Smooth muscle cell (in vitro differentiated cells): ENCODE data around the gene NECAB3. TPM values are rescaled to one million over a fixed set of nuclear protein-coding genes. Genes with fewer than 3 reads are reported as not detected.

Experiments used
- DNase-seq: peaks from one replicate; lab custom pipeline; 2025; ENCODE audit not compliant: unreplicated experiment; lab: John Stamatoyannopoulos, UW
- H2AFZ ChIP-seq: fragments of 200-600 bp; sonication (generic); 2 replicates; pipeline ENCODE4 v1.6.0; 2016; ENCODE audit warnings: antibody characterized with exemption, low read depth, mild to moderate bottlenecking
- H3F3A ChIP-seq: fragments of 200-600 bp; sonication (generic); 2 replicates; pipeline ENCODE4 v1.6.0; 2017; ENCODE audit warnings: antibody characterized with exemption, low read depth
- H3K27ac ChIP-seq: fragments of 200-600 bp; sonication (generic); 2 replicates; pipeline ENCODE4 v1.5.1; 2016; ENCODE audit warnings: low read depth, mild to moderate bottlenecking
- H3K27me3 ChIP-seq: fragments of 200-600 bp; sonication (generic); 2 replicates; pipeline ENCODE4 v1.6.1; 2016; ENCODE audit warnings: low read depth, mild to moderate bottlenecking
- H3K36me3 ChIP-seq: fragments of 200-600 bp; sonication (generic); 2 replicates; pipeline ENCODE4 v1.5.1; 2016; ENCODE audit warnings: low read depth
- H3K4me1 ChIP-seq: fragments of 200-600 bp; sonication (generic); 2 replicates; pipeline ENCODE4 v1.5.1; 2016; ENCODE audit warnings: low read depth
- H3K4me2 ChIP-seq: fragments of 200-600 bp; sonication (generic); 2 replicates; pipeline ENCODE4 v1.6.0; 2016; ENCODE audit warnings: mild to moderate bottlenecking
- H3K4me3 ChIP-seq: fragments of 200-600 bp; sonication (generic); 2 replicates; pipeline ENCODE4 v1.5.1; 2016; ENCODE audit warnings: mild to moderate bottlenecking
- H3K79me2 ChIP-seq: fragments of 200-600 bp; sonication (generic); 2 replicates; pipeline ENCODE4 v1.6.0; 2016; ENCODE audit warnings: low read depth, mild to moderate bottlenecking
- H3K9ac ChIP-seq: fragments of 200-600 bp; sonication (generic); 2 replicates; pipeline ENCODE4 v1.6.0; 2016; ENCODE audit warnings: low read depth
- H3K9me3 ChIP-seq: fragments of 200-600 bp; sonication (generic); replicated peaks from 2 replicates; pipeline ENCODE4 v1.5.1; 2016; ENCODE audit warnings: low read depth
- H4K20me1 ChIP-seq: fragments of 200-600 bp; sonication (generic); 2 replicates; pipeline ENCODE4 v1.6.0; 2016; ENCODE audit warnings: low read depth
- CTCF ChIP-seq: fragments of 200-600 bp; sonication (generic); IDR thresholded peaks from 2 replicates; pipeline ENCODE4 v1.5.1; 2017; ENCODE audit warnings: borderline replicate concordance, mild to moderate bottlenecking, antibody characterized with exemption; ENCODE audit not compliant: insufficient read depth, poor library complexity, severe bottlenecking
- WGBS: methylation state at CpG from one replicate; pipeline ENCODE4 v1.1.7; 2016; ENCODE audit warnings: low lambda C conversion rate; 5-methylcytosine and 5-hydroxymethylcytosine counted together
- polyA plus RNA-seq: library from polyadenylated mRNA; unstranded; fragments of >200 nt; fragmentation: Nextera tagmentation; extraction: Ambion mirVana; gene quantifications from 2 replicates; pipeline ENCODE4 v1.2.1, GENCODE V29; 2016
- total RNA-seq: library from RNA; depleted of rRNA; stranded (reverse); fragments of >200 nt; gene quantifications from 2 replicates; pipeline ENCODE4 v1.2.3, GENCODE V29; 2014

Gene NECAB3
- total and polyA plus RNA-seq, 2 experiments from 2014 or later, result 20.3 to 25.8 TPM

- H3K4me3 ChIP-seq, result no peak overlapping the region
- no peak overlapping the region for H3K27ac ChIP-seq
- DNase-seq, result no peak
- H3F3A ChIP-seq, result peaks cover 19% of the 10 kb centered on the region
- H2AFZ ChIP-seq, result no peak overlapping the region
- no peak for TF ChIP-seq CTCF
- H3K9ac ChIP-seq, result no peak overlapping the region
- H3K79me2 ChIP-seq, result no peaks in the 10 kb centered on the region
- H3K27me3 ChIP-seq, result no peaks in the 10 kb centered on the region
- H4K20me1 ChIP-seq, result no peaks in the 10 kb centered on the region
- H3K4me2 ChIP-seq, result no peak overlapping the region
- no peaks in the 10 kb centered on the region for H3K36me3 ChIP-seq
- H3K4me1 ChIP-seq, result peaks cover 12% of the 10 kb centered on the region
- WGBS, result 90% methylated on average over 5 of the region's 5 CpGs
- no peaks in the 10 kb centered on the region for H3K9me3 ChIP-seq
Measured at GRCh38 chr20:33693289-33693688, 19.1 kb upstream of the NECAB3 start.

GRCh38 chr20:33689973-33690372 is 15.7 kb upstream of the NECAB3 start:
- Histone ChIP-seq H3K4me1 (peaks cover 14% of the 10 kb centered on the region), H3K27ac (peak overlapping the region; percentile 30), H2AFZ (no peak overlapping the region), H3K27me3 (no peaks in the 10 kb centered on the region), H3K4me3 (no peak overlapping the region), H3K36me3 (no peaks in the 10 kb centered on the region), H3K79me2 (peaks cover 4% of the 10 kb centered on the region), H3F3A (peaks cover 27% of the 10 kb centered on the region), H3K4me2 (peak overlapping the region; percentile 17), H4K20me1 (no peaks in the 10 kb centered on the region), H3K9me3 (no peaks in the 10 kb centered on the region), H3K9ac (no peak overlapping the region)
- no peak for DNase-seq
- WGBS, result 12% methylated on average over 4 of the region's 4 CpGs
- no peak for TF ChIP-seq CTCF

GRCh38 chr20:33689493-33689892 is 15.3 kb upstream of the NECAB3 start:
- TF ChIP-seq CTCF, result no peak
- no peak for DNase-seq
- H3K9ac ChIP-seq, result no peak overlapping the region
- no peaks in the 10 kb centered on the region for H3K36me3 ChIP-seq
- H3K4me3 ChIP-seq, result no peak overlapping the region
- no peaks in the 10 kb centered on the region for H3K27me3 ChIP-seq
- no peaks in the 10 kb centered on the region for H3K9me3 ChIP-seq
- H4K20me1 ChIP-seq, result no peaks in the 10 kb centered on the region
- H3K4me2 ChIP-seq, result peak overlapping the region; percentile 17
- peaks cover 12% of the 10 kb centered on the region for H3K4me1 ChIP-seq
- H3F3A ChIP-seq, result peaks cover 27% of the 10 kb centered on the region
- H2AFZ ChIP-seq, result no peak overlapping the region
- H3K27ac ChIP-seq, result peak overlapping the region; percentile 30
- H3K79me2 ChIP-seq, result peaks cover 4% of the 10 kb centered on the region
- 97% methylated on average over 1 of the region's 1 CpG for WGBS

- no peaks in the 10 kb centered on the region for H3K9me3 ChIP-seq
- no peak overlapping the region for H3K4me2 ChIP-seq
- no peaks in the 10 kb centered on the region for H3K36me3 ChIP-seq
- TF ChIP-seq CTCF, result no peak
- DNase-seq, result no peak
- H3K27me3 ChIP-seq, result no peaks in the 10 kb centered on the region
- no peak overlapping the region for H3K4me3 ChIP-seq
- H3F3A ChIP-seq, result peaks cover 27% of the 10 kb centered on the region
- peaks cover 8% of the 10 kb centered on the region for H3K79me2 ChIP-seq
- H3K9ac ChIP-seq, result no peak overlapping the region
- peaks cover 8% of the 10 kb centered on the region for H3K4me1 ChIP-seq
- no peak overlapping the region for H2AFZ ChIP-seq
- WGBS, result 78% methylated on average over 3 of the region's 3 CpGs
- no peak overlapping the region for H3K27ac ChIP-seq
- H4K20me1 ChIP-seq, result no peaks in the 10 kb centered on the region
Measured at GRCh38 chr20:33688938-33689424, 14.8 kb upstream of the NECAB3 start.
